Measurements from ENCODE around the gene RIC8B. TPM values are rescaled to one million over a fixed set of nuclear protein-coding genes. Genes with fewer than 3 reads are reported as not detected.

Gene RIC8B
- total RNA-seq, 4 donors from 2014 or later, result 12.5 to 17.8 (median 15.8) TPM

GRCh38 chr12:106851306-106851705 lies 76.8 kb downstream of the RIC8B start:
- ATAC-seq (ENCODE audit: low FRiP score) (no peak), DNase-seq (ENCODE audit: low spot score) (no peak)
- TF ChIP-seq CTCF (IDR thresholded peaks at IDR 0.05), result no peak

- no peak for ATAC-seq (ENCODE audit: low FRiP score)
- DNase-seq (ENCODE audit: low spot score), result no peak
- TF ChIP-seq CTCF (IDR thresholded peaks at IDR 0.05), result no peak
Measured at GRCh38 chr12:106854723-106855122, 80.2 kb downstream of the RIC8B start.

- DNase-seq (ENCODE audit: low spot score) (no peak), ATAC-seq (ENCODE audit: low FRiP score) (no peak)
- no peak for TF ChIP-seq CTCF (IDR thresholded peaks at IDR 0.05)
Measured at GRCh38 chr12:106855221-106855758, 80.8 kb downstream of the RIC8B start.

- TF ChIP-seq CTCF (IDR thresholded peaks at IDR 0.05), result no peak
- DNase-seq (ENCODE audit: low spot score) (no peak), ATAC-seq (ENCODE audit: low FRiP score) (no peak)
Measured at GRCh38 chr12:106861984-106862916, 87.8 kb downstream of the RIC8B start.

GRCh38 chr12:106863189-106863588 lies 88.7 kb downstream of the RIC8B start:
- TF ChIP-seq CTCF (IDR thresholded peaks at IDR 0.05), result no peak
- DNase-seq (ENCODE audit: low spot score), result no peak
- ATAC-seq (ENCODE audit: low FRiP score), result no peak

GRCh38 chr12:106865683-106866082 lies 91.2 kb downstream of the RIC8B start:
- DNase-seq (ENCODE audit: low spot score) (no peak), ATAC-seq (ENCODE audit: low FRiP score) (no peak)
- no peak for TF ChIP-seq CTCF (IDR thresholded peaks at IDR 0.05)
